Measurements from ENCODE around the gene RUFY1.

Gene RUFY1

Small RNAs within 50 kb of the gene (small RNA-seq; reads per million reads assigned to genes)
- 0 reads per million in 2 experiments for gene AC136628.3
- 0 reads per million in 2 experiments for gene RF00017
